Activated CD4-positive, alpha-beta T cell treated with anti-CD3 and anti-CD28 coated beads, Interleukin-2, amount 50 U/mL, for 16 hours (primary cell): ENCODE data around the gene GNAS-AS1.

Experiments
- DNase-seq: peaks from one replicate; pipeline ENCODE4 v3.0.0-alpha.2; 2020

Gene GNAS-AS1

DNA sequence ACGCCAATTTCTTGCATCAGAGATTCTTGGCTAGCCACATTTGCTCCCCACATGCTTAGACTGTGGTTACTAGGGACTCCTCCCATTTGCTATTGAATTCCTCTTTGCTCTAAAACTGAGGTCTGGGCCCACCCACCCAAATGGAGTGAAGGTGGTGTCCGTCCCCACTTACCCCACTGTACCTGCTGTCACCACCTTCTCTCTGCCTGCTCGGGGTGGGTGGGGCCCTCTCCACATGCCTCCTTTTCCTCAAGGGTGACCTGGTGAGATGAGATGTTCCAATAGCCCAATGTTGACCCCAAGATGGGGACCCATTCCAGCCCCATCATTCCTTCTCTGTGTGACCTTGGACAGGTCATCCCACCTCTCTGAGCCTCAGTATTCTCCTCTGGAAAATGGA, 74.6 kb downstream of the GNAS-AS1 start:
- no peak for DNase-seq

- DNase-seq = no peak
These were observed 75.3 kb downstream of the GNAS-AS1 start for GRCh38 chr20:58775371-58775770.

DNA sequence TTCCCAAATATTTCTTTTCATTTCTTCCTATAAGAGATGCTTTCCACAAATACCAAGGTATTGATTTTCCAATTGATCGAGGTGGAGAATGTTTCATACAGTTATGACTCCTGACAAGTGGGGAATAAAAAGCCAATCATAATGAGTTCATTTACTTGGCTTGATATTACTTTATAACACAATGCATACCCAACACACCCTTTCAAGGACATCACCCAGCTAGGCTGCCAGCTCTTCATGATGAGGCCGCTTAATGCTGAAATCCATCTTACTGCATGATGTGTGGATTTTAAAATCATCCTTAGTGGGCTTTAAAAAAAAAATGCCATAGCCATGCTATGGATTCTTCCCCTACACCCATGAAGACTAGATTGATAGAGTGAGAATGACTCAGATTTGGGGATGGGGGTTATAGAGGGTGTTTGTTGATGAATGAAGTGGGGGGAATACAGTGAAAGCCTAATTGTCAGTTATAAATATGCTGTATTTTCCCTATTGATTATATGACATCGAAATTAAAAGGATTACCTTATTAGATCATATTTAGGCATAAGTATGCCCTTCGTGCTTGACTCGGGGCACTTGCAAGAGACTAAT, 75.9 kb downstream of the GNAS-AS1 start:
- no peak for DNase-seq

DNA sequence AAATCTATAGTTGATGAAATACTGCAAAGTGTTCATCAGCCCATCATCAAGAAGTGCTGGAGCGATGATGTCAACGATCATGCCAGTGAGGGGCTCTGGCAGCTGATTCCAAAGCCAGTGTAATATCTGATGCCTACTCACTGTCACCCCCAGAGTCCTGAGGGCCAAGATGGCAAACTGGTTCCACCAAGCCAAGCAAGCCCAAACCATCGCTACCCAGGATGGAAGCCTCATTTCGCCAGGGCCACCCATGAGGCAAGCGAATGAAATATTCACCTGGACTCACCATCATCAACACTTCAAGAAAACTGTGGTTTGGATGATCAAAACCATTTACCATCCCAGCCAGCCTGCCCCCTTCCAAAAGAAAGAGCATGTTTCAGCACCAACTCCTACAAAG, 76.5 kb downstream of the GNAS-AS1 start:
- no peak for DNase-seq

- no peak for DNase-seq
These were observed 77.9 kb downstream of the GNAS-AS1 start for GRCh38 chr20:58772786-58773185.
